SK-N-SH (cell line): ENCODE results near the gene ARHGEF26.

Experiments used
- EP300 ChIP-seq, 2 experiments: IDR thresholded peaks; 2 replicates each; pipeline versions ENCODE4 v1.4.0 to v1.6.1; 2012; ENCODE audit warnings: borderline replicate concordance in 1 of 2, low read depth in 1 of 2, low read length in 1 of 2
- EZH2phosphoT487 ChIP-seq: fragments of 200-600 bp; sonication (generic); IDR thresholded peaks from 2 replicates; pipeline ENCODE4 v1.6.1; 2017; ENCODE audit warnings: low read depth, mixed run types, mild to moderate bottlenecking, antibody characterized with exemption, moderate library complexity, borderline replicate concordance
- POLR2AphosphoS5 ChIP-seq: IDR thresholded peaks from 2 replicates; pipeline ENCODE4 v1.6.1; 2012; ENCODE audit warnings: low read depth, low read length
- RXRA ChIP-seq: IDR thresholded peaks from 2 replicates; pipeline ENCODE4 v1.4.0; 2012; ENCODE audit warnings: low read depth, mild to moderate bottlenecking, borderline replicate concordance
- TF ChIP-seq, protein P1 (sequence below): fragments of 200-600 bp; sonication (generic); IDR thresholded peaks from 2 replicates; pipeline ENCODE4 v1.6.1; 2017; ENCODE audit warnings: antibody characterized with exemption, mild to moderate bottlenecking, moderate library complexity

DNA sequence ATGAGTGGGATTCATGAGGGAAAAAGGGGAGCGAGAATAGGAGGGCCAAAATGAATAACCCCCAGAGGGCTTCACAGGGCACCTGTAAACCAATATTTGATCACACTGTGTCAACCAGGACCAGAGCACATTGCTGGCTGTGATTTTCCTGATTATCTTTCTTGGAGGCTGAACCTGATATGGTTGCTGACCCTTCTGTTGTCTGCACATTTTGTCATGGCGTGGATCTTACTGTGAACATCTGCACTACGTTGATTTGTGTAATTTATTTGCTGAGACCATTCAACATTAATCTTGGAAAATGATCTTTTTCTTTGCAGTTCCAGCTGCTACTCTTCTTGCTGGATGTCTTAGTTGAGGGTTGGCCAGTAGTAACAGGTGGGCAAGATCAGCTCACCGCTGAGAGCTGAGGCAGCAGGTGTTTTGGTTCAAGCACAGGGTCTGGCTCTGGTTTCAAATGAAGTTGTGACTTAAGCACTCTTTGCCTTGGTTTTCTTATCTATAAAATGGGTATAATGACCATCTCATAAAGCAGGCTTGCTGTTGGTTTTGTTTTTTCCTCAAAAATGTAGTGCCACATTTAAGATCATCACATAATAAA is 61.2 kb downstream of the ARHGEF26 start:
- TF ChIP-seq, protein P1, sequence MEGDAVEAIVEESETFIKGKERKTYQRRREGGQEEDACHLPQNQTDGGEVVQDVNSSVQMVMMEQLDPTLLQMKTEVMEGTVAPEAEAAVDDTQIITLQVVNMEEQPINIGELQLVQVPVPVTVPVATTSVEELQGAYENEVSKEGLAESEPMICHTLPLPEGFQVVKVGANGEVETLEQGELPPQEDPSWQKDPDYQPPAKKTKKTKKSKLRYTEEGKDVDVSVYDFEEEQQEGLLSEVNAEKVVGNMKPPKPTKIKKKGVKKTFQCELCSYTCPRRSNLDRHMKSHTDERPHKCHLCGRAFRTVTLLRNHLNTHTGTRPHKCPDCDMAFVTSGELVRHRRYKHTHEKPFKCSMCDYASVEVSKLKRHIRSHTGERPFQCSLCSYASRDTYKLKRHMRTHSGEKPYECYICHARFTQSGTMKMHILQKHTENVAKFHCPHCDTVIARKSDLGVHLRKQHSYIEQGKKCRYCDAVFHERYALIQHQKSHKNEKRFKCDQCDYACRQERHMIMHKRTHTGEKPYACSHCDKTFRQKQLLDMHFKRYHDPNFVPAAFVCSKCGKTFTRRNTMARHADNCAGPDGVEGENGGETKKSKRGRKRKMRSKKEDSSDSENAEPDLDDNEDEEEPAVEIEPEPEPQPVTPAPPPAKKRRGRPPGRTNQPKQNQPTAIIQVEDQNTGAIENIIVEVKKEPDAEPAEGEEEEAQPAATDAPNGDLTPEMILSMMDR: no peak
- TF ChIP-seq POLR2AphosphoS5 (no peak), RXRA (no peak), EP300 (IDR thresholded peaks at IDR 0.05; ENCODE audit: borderline replicate concordance in 1 of 2, low read depth in 1 of 2, low read length in 1 of 2) (no peak), EZH2phosphoT487 (no peak)
